Thyroid gland (tissue), 4 donors: Measurements from ENCODE around the gene TYR.

Experiments
- POLR2A ChIP-seq, 2 donors: fragments of 450-650 bp; IDR thresholded peaks; one replicate each; pipeline ENCODE4 v1.6.1; 2017; ENCODE audit warnings: antibody characterized with exemption in 2 of 2, mild to moderate bottlenecking in 2 of 2, moderate library complexity in 1 of 2
- TF ChIP-seq, protein P1 (sequence below), 6 experiments: fragments of 200-600 bp in 3 of 6; fragments of 450-650 bp in 3 of 6; sonication (generic) in 3 of 6; IDR thresholded peaks; one replicate each; pipeline ENCODE4 v1.5.1; 2016 to 2019; ENCODE audit warnings: antibody characterized with exemption in 6 of 6, mild to moderate bottlenecking in 2 of 6, inconsistent platforms in 1 of 6, moderate library complexity in 1 of 6

DNA sequence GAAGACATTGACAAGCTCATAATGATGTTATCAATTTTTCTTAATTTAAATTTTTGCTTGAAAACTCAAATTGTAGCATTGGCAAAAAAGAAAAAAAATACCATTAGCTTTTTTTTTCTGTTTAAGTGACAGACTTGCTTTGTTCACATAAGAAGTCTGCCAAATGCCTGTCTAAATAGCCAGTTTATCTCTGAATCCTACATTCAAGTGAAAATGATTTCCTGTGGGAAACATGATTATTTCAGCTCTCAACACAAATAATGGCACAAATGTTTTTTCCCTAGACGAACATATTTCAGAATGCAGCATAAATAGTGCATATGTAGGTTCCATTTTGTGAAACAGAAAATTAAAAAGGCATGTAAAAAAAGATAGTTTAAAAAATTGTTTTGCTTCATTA, 23.5 kb downstream of the TYR start:
- TF ChIP-seq, protein P1, sequence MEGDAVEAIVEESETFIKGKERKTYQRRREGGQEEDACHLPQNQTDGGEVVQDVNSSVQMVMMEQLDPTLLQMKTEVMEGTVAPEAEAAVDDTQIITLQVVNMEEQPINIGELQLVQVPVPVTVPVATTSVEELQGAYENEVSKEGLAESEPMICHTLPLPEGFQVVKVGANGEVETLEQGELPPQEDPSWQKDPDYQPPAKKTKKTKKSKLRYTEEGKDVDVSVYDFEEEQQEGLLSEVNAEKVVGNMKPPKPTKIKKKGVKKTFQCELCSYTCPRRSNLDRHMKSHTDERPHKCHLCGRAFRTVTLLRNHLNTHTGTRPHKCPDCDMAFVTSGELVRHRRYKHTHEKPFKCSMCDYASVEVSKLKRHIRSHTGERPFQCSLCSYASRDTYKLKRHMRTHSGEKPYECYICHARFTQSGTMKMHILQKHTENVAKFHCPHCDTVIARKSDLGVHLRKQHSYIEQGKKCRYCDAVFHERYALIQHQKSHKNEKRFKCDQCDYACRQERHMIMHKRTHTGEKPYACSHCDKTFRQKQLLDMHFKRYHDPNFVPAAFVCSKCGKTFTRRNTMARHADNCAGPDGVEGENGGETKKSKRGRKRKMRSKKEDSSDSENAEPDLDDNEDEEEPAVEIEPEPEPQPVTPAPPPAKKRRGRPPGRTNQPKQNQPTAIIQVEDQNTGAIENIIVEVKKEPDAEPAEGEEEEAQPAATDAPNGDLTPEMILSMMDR (IDR thresholded peaks at IDR 0.05), result no peak
- TF ChIP-seq POLR2A (IDR thresholded peaks at IDR 0.05), result no peak
